Sigmoid colon (tissue), 4 donors: Measurements from ENCODE around the gene COPG2.

Experiments used
- CTCF ChIP-seq, 4 experiments: fragments of 450-650 bp in 3 of 4; fragments of 200-600 bp in 1 of 4; IDR thresholded peaks; one replicate each; pipeline ENCODE4 v1.5.1; 2016 to 2019; ENCODE audit warnings: antibody characterized with exemption in 4 of 4, mild to moderate bottlenecking in 3 of 4, moderate library complexity in 2 of 4
- EP300 ChIP-seq, 4 donors: sonication (generic); formaldehyde crosslinking; IDR thresholded peaks; one replicate each; pipeline ENCODE4 v1.6.1; 2017; ENCODE audit warnings: antibody characterized with exemption in 4 of 4
- POLR2AphosphoS5 ChIP-seq, 4 donors: sonication (generic); formaldehyde crosslinking; IDR thresholded peaks; one replicate each; pipeline ENCODE4 v1.6.1; 2017; ENCODE audit warnings: antibody characterized with exemption in 4 of 4

DNA sequence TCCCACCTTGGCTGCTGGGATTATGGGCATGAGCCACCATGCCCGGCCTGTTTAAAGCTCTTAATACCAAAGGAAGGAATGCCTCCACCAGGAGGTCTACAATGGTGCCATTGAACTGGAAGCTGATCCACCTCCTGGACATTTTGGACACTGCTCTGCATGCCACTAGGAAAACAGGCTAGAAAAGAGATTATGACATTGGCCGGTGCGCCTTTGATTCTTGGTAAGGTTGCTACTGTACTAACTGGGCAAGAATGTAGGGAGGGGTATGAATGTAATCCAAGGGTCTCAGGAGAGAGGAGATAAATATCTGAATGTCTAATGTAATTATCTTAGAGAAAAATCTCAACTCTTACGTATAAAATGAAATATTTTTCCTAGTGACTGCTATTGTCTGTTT lies 39.5 kb upstream of the COPG2 start:
- TF ChIP-seq CTCF (IDR thresholded peaks at IDR 0.05) (no peak), POLR2AphosphoS5 (IDR thresholded peaks at IDR 0.05) (no peak), EP300 (IDR thresholded peaks at IDR 0.05) (no peak)
